Gastrocnemius medialis (tissue), 4 donors: ENCODE data around the gene JUP.

Experiments used
- POLR2A ChIP-seq, 2 donors: fragments of 450-650 bp; IDR thresholded peaks; one replicate each; pipeline ENCODE4 v1.6.1; 2017; ENCODE audit warnings: antibody characterized with exemption in 2 of 2, mild to moderate bottlenecking in 2 of 2, moderate library complexity in 2 of 2
- TF ChIP-seq, protein P1 (sequence below), 5 experiments: fragments of 450-650 bp in 3 of 5; fragments of 200-600 bp in 2 of 5; sonication (generic) in 2 of 5; IDR thresholded peaks in 4 of 5; conservative IDR thresholded peaks in 1 of 5; 1 replicate in 4 of 5; 2 replicates in 1 of 5; pipeline ENCODE4 v1.5.1; 2016 to 2019; ENCODE audit warnings: antibody characterized with exemption in 5 of 5, mild to moderate bottlenecking in 3 of 5, moderate library complexity in 3 of 5

DNA sequence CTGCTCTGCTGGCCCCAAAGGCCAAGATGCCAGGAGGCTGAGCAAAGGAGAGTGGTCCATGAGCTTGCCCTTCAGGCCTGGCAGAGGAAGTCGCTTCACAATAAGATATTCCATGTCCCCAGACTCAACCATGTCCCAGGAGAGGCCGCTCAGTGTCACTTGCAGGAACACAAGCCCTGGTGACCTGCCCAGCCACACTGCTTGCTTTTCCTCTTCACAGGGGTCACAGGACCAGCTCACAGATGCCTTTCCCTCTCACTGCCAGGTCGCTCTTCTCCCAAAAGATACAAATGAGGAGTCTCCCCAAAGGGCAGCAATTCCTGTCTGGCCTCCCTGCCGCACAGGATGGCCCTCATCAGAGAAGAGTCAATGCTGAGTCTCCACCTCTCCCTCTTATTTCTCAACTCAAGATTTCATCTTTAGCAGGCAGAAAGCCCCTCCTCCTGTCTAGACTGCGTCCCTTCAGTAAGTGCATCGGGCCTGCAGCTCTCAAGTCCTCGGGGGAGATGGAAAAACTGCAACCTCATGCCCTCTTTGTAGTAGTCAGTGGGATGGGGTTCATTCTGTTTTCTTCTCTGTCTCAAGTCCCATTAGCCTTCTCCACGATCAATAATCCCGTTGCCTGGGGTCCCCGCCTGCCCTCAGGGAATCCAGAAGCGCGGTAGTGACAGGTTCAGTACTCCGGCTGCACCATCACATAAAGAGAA is 5.0 kb downstream of the JUP start:
- TF ChIP-seq, protein P1, sequence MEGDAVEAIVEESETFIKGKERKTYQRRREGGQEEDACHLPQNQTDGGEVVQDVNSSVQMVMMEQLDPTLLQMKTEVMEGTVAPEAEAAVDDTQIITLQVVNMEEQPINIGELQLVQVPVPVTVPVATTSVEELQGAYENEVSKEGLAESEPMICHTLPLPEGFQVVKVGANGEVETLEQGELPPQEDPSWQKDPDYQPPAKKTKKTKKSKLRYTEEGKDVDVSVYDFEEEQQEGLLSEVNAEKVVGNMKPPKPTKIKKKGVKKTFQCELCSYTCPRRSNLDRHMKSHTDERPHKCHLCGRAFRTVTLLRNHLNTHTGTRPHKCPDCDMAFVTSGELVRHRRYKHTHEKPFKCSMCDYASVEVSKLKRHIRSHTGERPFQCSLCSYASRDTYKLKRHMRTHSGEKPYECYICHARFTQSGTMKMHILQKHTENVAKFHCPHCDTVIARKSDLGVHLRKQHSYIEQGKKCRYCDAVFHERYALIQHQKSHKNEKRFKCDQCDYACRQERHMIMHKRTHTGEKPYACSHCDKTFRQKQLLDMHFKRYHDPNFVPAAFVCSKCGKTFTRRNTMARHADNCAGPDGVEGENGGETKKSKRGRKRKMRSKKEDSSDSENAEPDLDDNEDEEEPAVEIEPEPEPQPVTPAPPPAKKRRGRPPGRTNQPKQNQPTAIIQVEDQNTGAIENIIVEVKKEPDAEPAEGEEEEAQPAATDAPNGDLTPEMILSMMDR (IDR thresholded peaks at IDR 0.05 in 4 of 5, conservative IDR thresholded peaks at IDR 0.05 in 1 of 5) = no peak
- TF ChIP-seq POLR2A (IDR thresholded peaks at IDR 0.05) = no peak
